GM12878 (cell line): Measurements from ENCODE around the gene PSG11. TPM values are rescaled to one million over a fixed set of nuclear protein-coding genes. Genes with fewer than 3 reads are reported as not detected.
A peak's percentile ranks its signal among the peaks of the same experiment; 100 is the strongest.
"Not testable (repeated sequence)": the region's sequence is repeated elsewhere in the genome, so short reads cannot be mapped to it uniquely, and the experiment has no call there.

ENCODE experiments used
- ATAC-seq: fragments of 200-7000 bp; cut with Tn5 transposase; 3 replicates; pipeline ENCODE4 v1.9.1; 2020; ENCODE audit warnings: mild to moderate bottlenecking, moderate library complexity
- BruUV-seq: library from RNA; stranded (reverse); fragments of 400-500 nt; replicated peaks from 2 replicates; lab custom pipeline; 2021; lab: Mats Ljungman, UMichigan
- CTCF ChIA-PET: fragments of 300-600 bp; sonication (Branson Sonifier 250); formaldehyde crosslinking; extraction: SDS; loops from one replicate; lab custom pipeline; 2021; ENCODE audit warnings: inconsistent platforms; lab: Yijun Ruan, JAX
- POLR2A ChIA-PET: fragments of 350-600 bp; formaldehyde crosslinking; extraction: SDS; loops from one replicate; lab custom pipeline; 2021; ENCODE audit warnings: inconsistent platforms; lab: Charles Lee
- RAD21 ChIA-PET: fragments of 300-600 bp; sonication (Branson Sonifier 250); formaldehyde crosslinking; loops from one replicate; lab custom pipeline; 2023; ENCODE audit warnings: antibody characterized with exemption; ENCODE audit not compliant: unreplicated experiment; lab: Charles Lee
- SMC1A ChIA-PET: fragments of 300-600 bp; sonication (Branson Sonifier 250); formaldehyde crosslinking; loops from one replicate; lab custom pipeline; 2023; ENCODE audit not compliant: unreplicated experiment, uncharacterized antibody; lab: Charles Lee
- DNase-seq: peaks from one replicate; pipeline ENCODE4 v3.0.0-alpha.2; 2011; ENCODE audit warnings: low read depth, low spot score
- FAIRE-seq: peaks from 3 replicates; lab custom pipeline; 2011; peaks lifted over from hg19 to GRCh38; lab: Jason Lieb, UNC
- H2AFZ ChIP-seq: 2 replicates; pipeline ENCODE4 v1.6.0; 2011; ENCODE audit warnings: low read depth, low read length, control low read depth; ENCODE audit not compliant: control insufficient read depth
- H3K27ac ChIP-seq: 2 replicates; pipeline ENCODE4 v1.5.1; 2011; ENCODE audit warnings: control low read depth; ENCODE audit not compliant: control insufficient read depth, insufficient read depth
- H3K27me3 ChIP-seq, 2 experiments: replicated peaks in 1 of 2; 2 replicates each; pipeline versions ENCODE4 v1.6.0 to v1.6.1; 2011; ENCODE audit warnings: low read length in 1 of 2; ENCODE audit not compliant: control insufficient read depth in 2 of 2, insufficient read depth in 2 of 2
- H3K36me3 ChIP-seq, 2 experiments: 2 replicates each; pipeline ENCODE4 v1.5.1; 2011; ENCODE audit warnings: low read length in 1 of 2; ENCODE audit not compliant: control insufficient read depth in 2 of 2, insufficient read depth in 2 of 2
- H3K4me1 ChIP-seq: 2 replicates; pipeline ENCODE4 v1.6.1; 2011; ENCODE audit warnings: mild to moderate bottlenecking, low read length, moderate library complexity, mixed read lengths; ENCODE audit not compliant: control insufficient read depth, insufficient read depth
- H3K4me2 ChIP-seq: 2 replicates; pipeline ENCODE4 v1.6.0; 2011; ENCODE audit warnings: control low read depth; ENCODE audit not compliant: control insufficient read depth, insufficient read depth
- H3K4me3 ChIP-seq: fragments of 200-600 bp; sonication (generic); 2 replicates; pipeline ENCODE4 v1.5.1; 2016
- H3K79me2 ChIP-seq: 2 replicates; pipeline ENCODE4 v1.6.0; 2011; ENCODE audit warnings: low read length; ENCODE audit not compliant: control insufficient read depth, insufficient read depth
- H3K9ac ChIP-seq: 2 replicates; pipeline ENCODE4 v1.8.0; 2011; ENCODE audit warnings: low read length, control low read depth, mixed read lengths; ENCODE audit not compliant: control insufficient read depth, insufficient read depth
- H3K9me3 ChIP-seq: replicated peaks from 3 replicates; pipeline ENCODE4 v1.5.1; 2011; ENCODE audit warnings: mild to moderate bottlenecking, low read length; ENCODE audit not compliant: control insufficient read depth, insufficient read depth
- H4K20me1 ChIP-seq: 2 replicates; pipeline ENCODE4 v1.6.0; 2011; ENCODE audit not compliant: control insufficient read depth, insufficient read depth
- CBX3 ChIP-seq: fragments of 200-600 bp; sonication (generic); IDR thresholded peaks from 2 replicates; pipeline ENCODE4 v1.6.1; 2016; ENCODE audit warnings: low read depth, borderline replicate concordance
- CTCF ChIP-seq, 3 experiments: IDR thresholded peaks in 2 of 3; conservative IDR thresholded peaks in 1 of 3; 2 replicates each; pipeline ENCODE4 v1.5.1; 2011; ENCODE audit warnings: low read depth in 3 of 3, low read length in 3 of 3, mild to moderate bottlenecking in 3 of 3, control low read depth in 2 of 3, moderate library complexity in 2 of 3, inconsistent platforms in 1 of 3, mixed read lengths in 1 of 3; ENCODE audit not compliant: control insufficient read depth in 2 of 3, insufficient read depth in 1 of 3; ENCODE audit errors: extremely low read depth in 1 of 3
- CUX1 ChIP-seq: IDR thresholded peaks from 2 replicates; pipeline ENCODE4 v1.6.1; 2012; ENCODE audit warnings: improper control_type of control experiment, low read depth, low read length; ENCODE audit not compliant: insufficient replicate concordance
- ESRRA ChIP-seq: IDR thresholded peaks from 2 replicates; pipeline ENCODE4 v1.6.1; 2012; ENCODE audit warnings: mild to moderate bottlenecking, low read length, improper control_type of control experiment
- MTA2 ChIP-seq: fragments of 450-650 bp; IDR thresholded peaks from 2 replicates; pipeline ENCODE4 v1.6.1; 2016; ENCODE audit warnings: low read depth, mild to moderate bottlenecking, moderate library complexity
- RAD21 ChIP-seq: IDR thresholded peaks from 2 replicates; pipeline ENCODE4 v1.6.1; 2011; ENCODE audit warnings: mild to moderate bottlenecking, low read depth, low read length, moderate library complexity; ENCODE audit not compliant: insufficient read depth
- ZSCAN29 ChIP-seq: fragments of 450-650 bp; IDR thresholded peaks from 2 replicates; pipeline ENCODE4 v1.6.1; 2017; ENCODE audit warnings: mild to moderate bottlenecking, moderate library complexity
- WGBS: methylation state at CpG from one replicate; pipeline ENCODE4 v1.1.6; 2016; ENCODE audit warnings: low lambda C conversion rate; ENCODE audit not compliant: insufficient replicate concordance, insufficient coverage; ENCODE audit errors: missing lambda C conversion rate; 5-methylcytosine and 5-hydroxymethylcytosine counted together
- in situ Hi-C: fragments of 300-500 bp; cut with MboI; formaldehyde crosslinking; loops from 9 replicates; pipeline ENCODE4 v1.14.3; 2018; ENCODE audit warnings: mixed read lengths
- intact Hi-C: fragments of 100-400 bp; cut with micrococcal nuclease; formaldehyde crosslinking; loops from one replicate; pipeline ENCODE4 v1.14.2; 2022; ENCODE audit not compliant: unreplicated experiment
- polyA plus RNA-seq, 11 experiments: library from polyadenylated mRNA; depleted of rRNA in 4 of 11; unstranded in 6 of 11; stranded (reverse) in 5 of 11; fragments of >200 nt; fragmentation: Nextera tagmentation in 4 of 11; fragmentation: Illumina TruSeq in 1 of 11; extraction: Ambion mirVana in 4 of 11; extraction: Trizol in 1 of 11; gene quantifications; 1 replicate in 1 of 11; 2 replicates in 10 of 11; pipeline versions ENCODE4 v1.2.1 to v1.2.3, GENCODE V29; 2011 to 2016; ENCODE audit warnings: inconsistent platforms in 2 of 11, missing spikeins in 2 of 11, low read depth in 1 of 11
- total RNA-seq, 4 experiments: library from RNA; depleted of rRNA in 3 of 4; stranded (reverse); fragments of >200 nt in 3 of 4; fragmentation: Illumina TruSeq in 1 of 4; extraction: Trizol in 1 of 4; gene quantifications; 2 replicates each; pipeline versions ENCODE4 v1.2.1 to v1.2.3, GENCODE V29; 2013 to 2021

The PSG11 gene
- total and polyA plus RNA-seq, 10 of the 15 experiments (the other 5 are each of a cell fraction or from before 2014, with no cell fraction given), result not detected

GRCh38 chr19:43028866-43029265 lies 2.6 kb upstream of the PSG11 start (continued):
- TF ChIP-seq CUX1 (no peak), CBX3 (no peak), RAD21 (no peak), MTA2 (no peak), ESRRA (no peak), ZSCAN29 (no peak)

- FAIRE-seq, SMC1A ChIA-PET, H3K9me3 ChIP-seq, H2AFZ ChIP-seq, H3K9ac ChIP-seq, H3K79me2 ChIP-seq, POLR2A ChIA-PET, H3K4me2 ChIP-seq, H3K4me3 ChIP-seq, CTCF ChIA-PET, ATAC-seq, in situ Hi-C loops, H3K4me1 ChIP-seq, DNase-seq, H3K27ac ChIP-seq, BruUV-seq, H3K36me3 ChIP-seq, H4K20me1 ChIP-seq, RAD21 ChIA-PET, intact Hi-C loops, H3K27me3 ChIP-seq: not testable (repeated sequence)
- TF ChIP-seq CTCF (IDR thresholded peaks at IDR 0.05 in 2 of 3, conservative IDR thresholded peaks at IDR 0.05 in 1 of 3; ENCODE audit: control insufficient read depth in 2 of 3, extremely low read depth in 1 of 3, insufficient read depth in 1 of 3, low read depth in 3 of 3, low read length in 3 of 3), result 0 out of 6 replicates have a peak, but pooled peaks of 2 of the 3 experiments have one; percentile 1 to 9
- WGBS, result 20% methylated on average over 8 of the region's 10 CpGs
Observed at GRCh38 chr19:43027985-43028384, 1.7 kb upstream of the PSG11 start.

- DNase-seq, intact Hi-C loops, H4K20me1 ChIP-seq, H3K4me1 ChIP-seq, H3K9ac ChIP-seq, H3K27me3 ChIP-seq, ATAC-seq, FAIRE-seq, BruUV-seq, SMC1A ChIA-PET, RAD21 ChIA-PET, H3K27ac ChIP-seq, CTCF ChIA-PET, H3K79me2 ChIP-seq, H3K36me3 ChIP-seq, H3K9me3 ChIP-seq, in situ Hi-C loops, H3K4me3 ChIP-seq, H3K4me2 ChIP-seq, H2AFZ ChIP-seq, POLR2A ChIA-PET: not testable (repeated sequence)
- 34% methylated on average over 8 of the region's 8 CpGs for WGBS
Observed at GRCh38 chr19:43027061-43027460, 792 bp upstream of the PSG11 start.
